WTC11 (cell line): ENCODE results near the gene INPP5A.

ENCODE experiments used
- ATF3 ChIP-seq: sonication (generic); formaldehyde crosslinking; conservative IDR thresholded peaks from 2 replicates; pipeline ENCODE4 v1.8.1; 2022; ENCODE audit warnings: mild to moderate bottlenecking, missing genetic modification reagents
- CREB1 ChIP-seq: sonication (generic); formaldehyde crosslinking; IDR thresholded peaks from 2 replicates; pipeline ENCODE4 v1.8.0; 2023; ENCODE audit warnings: mild to moderate bottlenecking, missing genetic modification reagents
- CTCF ChIP-seq: fragments of 200-600 bp; IDR thresholded peaks from 2 replicates; pipeline ENCODE4 v1.8.0; 2022; ENCODE audit warnings: antibody characterized with exemption
- ETV6 ChIP-seq: sonication (generic); formaldehyde crosslinking; IDR thresholded peaks from 2 replicates; pipeline ENCODE4 v1.8.1; 2022; ENCODE audit warnings: mild to moderate bottlenecking, missing genetic modification reagents
- FOXP4 ChIP-seq: sonication (generic); formaldehyde crosslinking; IDR thresholded peaks from 2 replicates; pipeline ENCODE4 v1.8.0; 2022; ENCODE audit warnings: mild to moderate bottlenecking, missing genetic modification reagents
- NFYB ChIP-seq: sonication (generic); formaldehyde crosslinking; conservative IDR thresholded peaks from 2 replicates; pipeline ENCODE4 v1.8.0; 2022; ENCODE audit warnings: low read depth, missing genetic modification reagents
- TEAD1 ChIP-seq: sonication (generic); formaldehyde crosslinking; IDR thresholded peaks from 2 replicates; pipeline ENCODE4 v1.8.0; 2022; ENCODE audit warnings: mild to moderate bottlenecking, missing genetic modification reagents

GRCh38 chr10:132676193-132676891 lies 138.8 kb downstream of the INPP5A start:
- TF ChIP-seq ATF3 (no peak), FOXP4 (CRISPR knock-in tag) (no peak), NFYB (CRISPR knock-in tag) (no peak), CTCF (no peak), TEAD1 (CRISPR knock-in tag) (no peak), CREB1 (CRISPR knock-in tag) (no peak), ETV6 (CRISPR knock-in tag) (no peak)
